ENCODE data around the gene TNIK.

Gene TNIK

DNA sequence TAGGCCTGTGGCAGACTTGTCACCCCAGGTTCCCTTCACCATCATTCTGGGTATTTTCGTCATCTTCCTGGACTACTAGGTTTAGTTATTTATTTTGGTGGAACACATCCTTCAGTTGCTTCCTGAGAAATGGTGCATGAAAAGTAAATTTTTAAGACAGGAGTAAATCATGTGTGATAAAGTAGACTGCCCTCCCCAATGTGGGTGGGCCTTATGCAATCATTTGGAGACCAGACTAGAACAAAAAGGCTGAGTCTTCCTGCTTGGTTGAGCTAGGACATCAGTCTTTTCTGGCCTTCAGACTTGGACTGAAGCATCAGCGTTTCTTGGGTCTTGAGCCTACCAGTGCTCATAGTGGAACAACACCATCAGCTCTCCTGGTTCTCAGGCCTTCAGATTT is 382.9 kb downstream of the TNIK start:
- Histone ChIP-seq H3K36me3 (peaks cover 0 to 19% (median 10%) of the 10 kb centered on the region in 3 donors), H3K27me3 (no peaks in the 10 kb centered on the region), H3K9me3 (no peaks in the 10 kb centered on the region), H3K27ac (no peak overlapping the region), H3K4me3 (no peak overlapping the region), H3K4me1 (no peaks in the 10 kb centered on the region)
- no peak for DNase-seq
- intact Hi-C loops (cut with DNase I; ENCODE audit: low total_unique reads), result no loop called here
- TF ChIP-seq, protein P1, sequence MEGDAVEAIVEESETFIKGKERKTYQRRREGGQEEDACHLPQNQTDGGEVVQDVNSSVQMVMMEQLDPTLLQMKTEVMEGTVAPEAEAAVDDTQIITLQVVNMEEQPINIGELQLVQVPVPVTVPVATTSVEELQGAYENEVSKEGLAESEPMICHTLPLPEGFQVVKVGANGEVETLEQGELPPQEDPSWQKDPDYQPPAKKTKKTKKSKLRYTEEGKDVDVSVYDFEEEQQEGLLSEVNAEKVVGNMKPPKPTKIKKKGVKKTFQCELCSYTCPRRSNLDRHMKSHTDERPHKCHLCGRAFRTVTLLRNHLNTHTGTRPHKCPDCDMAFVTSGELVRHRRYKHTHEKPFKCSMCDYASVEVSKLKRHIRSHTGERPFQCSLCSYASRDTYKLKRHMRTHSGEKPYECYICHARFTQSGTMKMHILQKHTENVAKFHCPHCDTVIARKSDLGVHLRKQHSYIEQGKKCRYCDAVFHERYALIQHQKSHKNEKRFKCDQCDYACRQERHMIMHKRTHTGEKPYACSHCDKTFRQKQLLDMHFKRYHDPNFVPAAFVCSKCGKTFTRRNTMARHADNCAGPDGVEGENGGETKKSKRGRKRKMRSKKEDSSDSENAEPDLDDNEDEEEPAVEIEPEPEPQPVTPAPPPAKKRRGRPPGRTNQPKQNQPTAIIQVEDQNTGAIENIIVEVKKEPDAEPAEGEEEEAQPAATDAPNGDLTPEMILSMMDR (IDR thresholded peaks at IDR 0.05), result no peak

GRCh38 chr3:171072432-171072831 is 387.8 kb downstream of the TNIK start:
- intact Hi-C loops (cut with DNase I; ENCODE audit: low total_unique reads), result loop anchor here (2.0 kb wide), 1 partner anchor 30 kb away; no protein-coding TSS in a partner anchor
- no peak overlapping the region for H3K4me3 ChIP-seq
- no peak overlapping the region for H3K27ac ChIP-seq
- H3K36me3 ChIP-seq, result peaks cover 6 to 22% (median 8%) of the 10 kb centered on the region in 3 donors
- DNase-seq, result no peak
- TF ChIP-seq, protein P1 (IDR thresholded peaks at IDR 0.05), result no peak
- H3K9me3 ChIP-seq, result no peaks in the 10 kb centered on the region
- no peaks in the 10 kb centered on the region for H3K27me3 ChIP-seq
- H3K4me1 ChIP-seq, result no peaks in the 10 kb centered on the region

GRCh38 chr3:171068658-171069057 is 391.5 kb downstream of the TNIK start:
- intact Hi-C loops (cut with DNase I; ENCODE audit: low total_unique reads), result no loop called here
- TF ChIP-seq, protein P1 (IDR thresholded peaks at IDR 0.05), result no peak
- DNase-seq, result no peak
- Histone ChIP-seq H3K27ac (no peak overlapping the region), H3K9me3 (no peaks in the 10 kb centered on the region), H3K4me1 (no peaks in the 10 kb centered on the region), H3K27me3 (no peaks in the 10 kb centered on the region), H3K36me3 (peaks cover 6 to 23% (median 8%) of the 10 kb centered on the region in 3 donors), H3K4me3 (no peak overlapping the region)

DNA sequence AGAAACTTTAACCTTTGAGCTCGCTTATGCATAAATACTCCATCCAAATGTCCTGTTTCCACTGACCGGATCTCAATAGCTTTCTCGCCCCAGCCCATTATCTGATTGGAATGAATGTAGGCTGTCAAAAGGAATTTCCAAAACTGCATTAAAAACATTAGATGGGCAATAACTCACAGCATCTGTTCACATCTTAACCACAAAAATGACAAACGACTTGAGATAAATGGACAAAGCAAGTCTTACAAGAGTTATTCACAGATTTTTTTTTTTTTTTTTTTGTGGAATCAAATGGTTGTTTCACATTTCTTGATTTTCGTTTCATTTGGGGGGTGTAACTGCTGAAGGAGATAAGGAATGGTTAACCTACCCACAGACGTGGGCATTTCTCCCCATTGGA is 394.0 kb downstream of the TNIK start:
- Histone ChIP-seq H3K4me3 (no peak overlapping the region), H3K9me3 (no peaks in the 10 kb centered on the region), H3K36me3 (peaks cover 6 to 23% (median 8%) of the 10 kb centered on the region in 3 donors), H3K4me1 (no peaks in the 10 kb centered on the region), H3K27me3 (no peaks in the 10 kb centered on the region), H3K27ac (no peak overlapping the region)
- TF ChIP-seq, protein P1 (IDR thresholded peaks at IDR 0.05), result no peak
- DNase-seq, result no peak
- intact Hi-C loops (cut with DNase I; ENCODE audit: low total_unique reads), result no loop called here

GRCh38 chr3:171065732-171066131 is 394.5 kb downstream of the TNIK start:
- H3K4me3 ChIP-seq, result no peak overlapping the region
- H3K27me3 ChIP-seq, result no peaks in the 10 kb centered on the region
- TF ChIP-seq, protein P1 (IDR thresholded peaks at IDR 0.05), result no peak
- H3K9me3 ChIP-seq, result no peaks in the 10 kb centered on the region
- no peaks in the 10 kb centered on the region for H3K4me1 ChIP-seq
- intact Hi-C loops (cut with DNase I; ENCODE audit: low total_unique reads), result no loop called here
- no peak for DNase-seq
- peaks cover 4 to 23% (median 5%) of the 10 kb centered on the region in 3 donors for H3K36me3 ChIP-seq
- no peak overlapping the region for H3K27ac ChIP-seq

DNA sequence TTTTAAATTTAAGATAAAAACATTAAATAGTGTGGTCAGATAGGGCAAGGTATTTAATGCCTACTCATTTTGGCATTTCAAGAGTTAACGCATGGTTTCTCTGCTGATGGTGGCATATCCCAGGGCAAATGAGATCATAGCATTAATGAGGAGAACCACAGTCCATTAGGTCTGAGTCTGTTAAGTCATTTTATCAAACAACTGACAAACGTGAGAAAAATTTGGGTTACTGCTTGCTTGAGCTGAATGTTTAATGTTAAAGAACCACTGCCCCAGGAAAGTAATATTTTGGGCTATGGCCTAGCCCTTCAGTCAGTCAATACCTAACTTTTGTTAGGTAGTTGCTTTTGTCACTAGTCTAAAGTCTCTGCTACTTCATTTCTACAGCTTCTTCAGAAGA is 395.7 kb downstream of the TNIK start:
- Histone ChIP-seq H3K9me3 (no peaks in the 10 kb centered on the region), H3K36me3 (peaks cover 0 to 19% (median 0%) of the 10 kb centered on the region in 3 donors), H3K4me1 (no peaks in the 10 kb centered on the region), H3K27me3 (no peaks in the 10 kb centered on the region), H3K4me3 (no peak overlapping the region), H3K27ac (no peak overlapping the region)
- no peak for DNase-seq
- intact Hi-C loops (cut with DNase I; ENCODE audit: low total_unique reads), result no loop called here
- TF ChIP-seq, protein P1 (IDR thresholded peaks at IDR 0.05), result no peak

Data from tibial artery (tissue), 4 donors.